SK-N-SH (cell line): ENCODE results near the gene MPIG6B. TPM values are rescaled to one million over a fixed set of nuclear protein-coding genes. Genes with fewer than 3 reads are reported as not detected.

Source experiments
- CTCF ChIA-PET: fragments of 300-600, 350-600 bp; formaldehyde crosslinking; extraction: SDS; loops from one replicate; lab custom pipeline; 2021; lab: Yijun Ruan, JAX
- POLR2A ChIA-PET: fragments of 350-600 bp; sonication (Branson Sonifier 250); formaldehyde crosslinking; extraction: SDS; loops from one replicate; lab custom pipeline; 2020; ENCODE audit warnings: antibody characterized with exemption, inconsistent platforms; lab: Yijun Ruan, JAX
- DNase-seq: peaks from one replicate; pipeline ENCODE4 v3.0.0; 2012
- H2AFZ ChIP-seq: fragments of 200-600 bp; sonication (generic); 2 replicates; pipeline ENCODE4 v1.8.1; 2016; ENCODE audit warnings: antibody characterized with exemption, mild to moderate bottlenecking, low read depth
- H3F3A ChIP-seq: fragments of 200-600 bp; sonication (generic); replicated peaks from 2 replicates; pipeline ENCODE3; 2016; ENCODE audit warnings: antibody characterized with exemption, mild to moderate bottlenecking; ENCODE audit not compliant: insufficient read depth
- H3K27ac ChIP-seq, 2 experiments: fragments of 200-500 bp in 1 of 2; fragments of 200-600 bp in 1 of 2; sonication (Bioruptor generic) in 1 of 2; sonication (generic), shearing (Covaris generic) in 1 of 2; 2 replicates each; pipeline versions ENCODE4 v1.5.1 to v1.6.1; 2014 to 2016; ENCODE audit warnings: low read depth in 2 of 2, inconsistent platforms in 1 of 2, low read length in 1 of 2, mild to moderate bottlenecking in 1 of 2, mixed read lengths in 1 of 2
- H3K27me3 ChIP-seq: fragments of 200-600 bp; sonication (generic), shearing (Covaris generic); 2 replicates; pipeline ENCODE4 v1.6.1; 2016; ENCODE audit warnings: mixed run types; ENCODE audit not compliant: insufficient read depth
- H3K36me3 ChIP-seq, 2 experiments: fragments of 200-500 bp in 1 of 2; fragments of 200-600 bp in 1 of 2; sonication (Bioruptor generic) in 1 of 2; sonication (generic) in 1 of 2; replicated peaks in 1 of 2; 2 replicates each; pipeline versions ENCODE3 to v1.5.1; 2014 to 2016; ENCODE audit warnings: low read length in 1 of 2, mild to moderate bottlenecking in 1 of 2; ENCODE audit not compliant: insufficient read depth in 2 of 2, control insufficient read depth in 1 of 2
- H3K4me1 ChIP-seq, 2 experiments: fragments of 200-500 bp in 1 of 2; fragments of 200-600 bp in 1 of 2; sonication (Bioruptor generic) in 1 of 2; sonication (generic), shearing (Covaris generic) in 1 of 2; 2 replicates each; pipeline versions ENCODE4 v1.5.1 to v1.6.1; 2014 to 2016; ENCODE audit warnings: low read depth in 1 of 2, low read length in 1 of 2, mixed run types in 1 of 2; ENCODE audit not compliant: insufficient read depth in 2 of 2, control insufficient read depth in 1 of 2
- H3K4me2 ChIP-seq: fragments of 200-600 bp; sonication (generic), shearing (Covaris generic); 2 replicates; pipeline ENCODE4 v1.6.1; 2017; ENCODE audit warnings: mixed run types
- H3K4me3 ChIP-seq, 2 experiments: fragments of 200-500 bp in 1 of 2; fragments of 200-600 bp in 1 of 2; sonication (Bioruptor generic) in 1 of 2; sonication (generic), shearing (Covaris generic) in 1 of 2; 2 replicates each; pipeline versions ENCODE4 v1.5.1 to v1.8.1; 2014 to 2016; ENCODE audit warnings: low read depth in 2 of 2, inconsistent platforms in 1 of 2, low read length in 1 of 2, mild to moderate bottlenecking in 1 of 2, mixed read lengths in 1 of 2, moderate library complexity in 1 of 2
- H3K79me2 ChIP-seq: fragments of 200-600 bp; sonication (generic); 2 replicates; pipeline ENCODE4 v1.8.1; 2017; ENCODE audit warnings: mild to moderate bottlenecking; ENCODE audit not compliant: insufficient read depth
- H3K9ac ChIP-seq: fragments of 200-600 bp; sonication (generic); 2 replicates; pipeline ENCODE4 v1.6.1; 2017; ENCODE audit warnings: mixed run types
- H3K9me2 ChIP-seq: fragments of 200-600 bp; sonication (generic); 2 replicates; pipeline ENCODE4 v1.6.1; 2017; ENCODE audit warnings: mixed run types
- H3K9me3 ChIP-seq: fragments of 200-600 bp; sonication (generic); 2 replicates; pipeline ENCODE4 v1.6.1; 2017; ENCODE audit warnings: mixed run types, mild to moderate bottlenecking, moderate library complexity
- H4K20me1 ChIP-seq: fragments of 200-600 bp; sonication (generic); 2 replicates; pipeline ENCODE4 v1.6.1; 2017; ENCODE audit warnings: mild to moderate bottlenecking, mixed run types; ENCODE audit not compliant: insufficient read depth
- CHD2 ChIP-seq: fragments of 150-350 bp; IDR thresholded peaks from 2 replicates; pipeline ENCODE4 v1.6.1; 2018; ENCODE audit warnings: low read length; ENCODE audit not compliant: partially characterized antibody
- ELF1 ChIP-seq: IDR thresholded peaks from 2 replicates; pipeline ENCODE4 v1.4.0; 2012
- EP300 ChIP-seq, 2 experiments: IDR thresholded peaks; 2 replicates each; pipeline versions ENCODE4 v1.4.0 to v1.6.1; 2012; ENCODE audit warnings: borderline replicate concordance in 1 of 2, low read depth in 1 of 2, low read length in 1 of 2
- EZH2phosphoT487 ChIP-seq: fragments of 200-600 bp; sonication (generic); IDR thresholded peaks from 2 replicates; pipeline ENCODE4 v1.6.1; 2017; ENCODE audit warnings: low read depth, mixed run types, mild to moderate bottlenecking, antibody characterized with exemption, moderate library complexity, borderline replicate concordance
- FOXJ3 ChIP-seq: sonication (generic); formaldehyde crosslinking; IDR thresholded peaks from 2 replicates; pipeline ENCODE4 v1.5.1; 2020; ENCODE audit warnings: mild to moderate bottlenecking, missing genetic modification reagents
- GABPA ChIP-seq: IDR thresholded peaks from 2 replicates; pipeline ENCODE4 v1.4.0; 2012; ENCODE audit warnings: low read depth, mild to moderate bottlenecking
- GATA2 ChIP-seq: sonication (generic); formaldehyde crosslinking; IDR thresholded peaks from 2 replicates; pipeline ENCODE4 v1.5.0; 2020; ENCODE audit warnings: mild to moderate bottlenecking, missing genetic modification reagents
- IRF3 ChIP-seq: fragments of 150-350 bp; IDR thresholded peaks from 2 replicates; pipeline ENCODE4 v1.6.1; 2016; ENCODE audit warnings: mild to moderate bottlenecking, low read depth, low read length
- JUND ChIP-seq: IDR thresholded peaks from 2 replicates; pipeline ENCODE4 v1.4.0; 2012
- MEF2A ChIP-seq: IDR thresholded peaks from 2 replicates; pipeline ENCODE4 v1.4.0; 2012; ENCODE audit warnings: low read depth, borderline replicate concordance
- MXI1 ChIP-seq: IDR thresholded peaks from 2 replicates; pipeline ENCODE4 v1.6.1; 2012; ENCODE audit warnings: mild to moderate bottlenecking, low read depth, low read length, improper control_type of control experiment
- NFIC ChIP-seq: IDR thresholded peaks from 2 replicates; pipeline ENCODE4 v1.4.0; 2012; ENCODE audit warnings: borderline replicate concordance
- NRF1 ChIP-seq: IDR thresholded peaks from 2 replicates; pipeline ENCODE4 v1.6.1; 2012; ENCODE audit warnings: low read depth, mild to moderate bottlenecking, low read length
- RAD21 ChIP-seq: IDR thresholded peaks from 2 replicates; pipeline ENCODE4 v1.6.1; 2012; ENCODE audit warnings: mild to moderate bottlenecking, low read length
- RFX5 ChIP-seq: IDR thresholded peaks from 2 replicates; pipeline ENCODE4 v1.6.1; 2012; ENCODE audit warnings: mild to moderate bottlenecking, improper control_type of control experiment, low read length
- RXRA ChIP-seq: IDR thresholded peaks from 2 replicates; pipeline ENCODE4 v1.4.0; 2012; ENCODE audit warnings: low read depth, mild to moderate bottlenecking, borderline replicate concordance
- SMC3 ChIP-seq: IDR thresholded peaks from 2 replicates; pipeline ENCODE4 v1.6.1; 2012; ENCODE audit warnings: low read depth, low read length, improper control_type of control experiment
- USF2 ChIP-seq: fragments of 150-350 bp; IDR thresholded peaks from 2 replicates; pipeline ENCODE4 v1.6.1; 2017; ENCODE audit warnings: antibody characterized with exemption, low read length, low read depth, borderline replicate concordance
- WGBS: methylation state at CpG from one replicate; pipeline ENCODE4 v1.1.6; 2017; ENCODE audit warnings: low lambda C conversion rate; 5-methylcytosine and 5-hydroxymethylcytosine counted together
- polyA plus RNA-seq, 3 experiments: library from polyadenylated mRNA; depleted of rRNA; stranded (reverse); fragments of >200 nt; gene quantifications; 2 replicates each; pipeline ENCODE4 v1.2.3, GENCODE V29; 2012
- TF ChIP-seq, protein P1 (sequence below): IDR thresholded peaks from 2 replicates; pipeline ENCODE4 v1.4.0; 2012; ENCODE audit warnings: low read depth, borderline replicate concordance
- TF ChIP-seq, protein P2 (sequence below): IDR thresholded peaks from 2 replicates; pipeline ENCODE4 v1.6.1; 2012; ENCODE audit warnings: mild to moderate bottlenecking, low read depth, low read length, moderate library complexity

MPIG6B gene
- polyA plus RNA-seq, 1 of the 3 experiments (the other 2 are of a cell fraction), result not detected

GRCh38 chr6:31676904-31677303 is 46.3 kb upstream of the MPIG6B start:
- Histone ChIP-seq H3K4me2 (no peak overlapping the region), H3K4me3 (no peak overlapping the region), H3F3A (peaks cover 16% of the 10 kb centered on the region), H3K9me3 (no peaks in the 10 kb centered on the region), H3K27me3 (no peaks in the 10 kb centered on the region), H3K36me3 (peaks cover 0 to 6% of the 10 kb centered on the region in 2 experiments), H4K20me1 (no peaks in the 10 kb centered on the region), H3K27ac (no peak overlapping the region), H3K9me2 (no peaks in the 10 kb centered on the region), H3K79me2 (no peaks in the 10 kb centered on the region), H2AFZ (no peak overlapping the region), H3K9ac (no peak overlapping the region), H3K4me1 (peaks cover 3 to 7% of the 10 kb centered on the region in 2 experiments; a peak in 2 of 4 replicates)
- ChIA-PET POLR2A (no interaction called here), CTCF (no interaction called here)
- 65% methylated on average over 6 of the region's 6 CpGs for WGBS
- TF ChIP-seq IRF3, result no peak
- TF ChIP-seq RAD21, result no peak
- TF ChIP-seq MXI1, result no peak
- no peak for TF ChIP-seq USF2
- TF ChIP-seq GABPA, result no peak
- TF ChIP-seq CHD2, result no peak
- TF ChIP-seq JUND, result no peak
- no peak for TF ChIP-seq ELF1
- TF ChIP-seq NRF1, result no peak
- no peak for TF ChIP-seq RFX5
- TF ChIP-seq RXRA, result no peak
- no peak for TF ChIP-seq FOXJ3 (CRISPR knock-in tag)
- TF ChIP-seq EZH2phosphoT487, result no peak
- no peak for TF ChIP-seq MEF2A
- TF ChIP-seq GATA2 (CRISPR knock-in tag), result no peak
- DNase-seq, result no peak

DNA sequence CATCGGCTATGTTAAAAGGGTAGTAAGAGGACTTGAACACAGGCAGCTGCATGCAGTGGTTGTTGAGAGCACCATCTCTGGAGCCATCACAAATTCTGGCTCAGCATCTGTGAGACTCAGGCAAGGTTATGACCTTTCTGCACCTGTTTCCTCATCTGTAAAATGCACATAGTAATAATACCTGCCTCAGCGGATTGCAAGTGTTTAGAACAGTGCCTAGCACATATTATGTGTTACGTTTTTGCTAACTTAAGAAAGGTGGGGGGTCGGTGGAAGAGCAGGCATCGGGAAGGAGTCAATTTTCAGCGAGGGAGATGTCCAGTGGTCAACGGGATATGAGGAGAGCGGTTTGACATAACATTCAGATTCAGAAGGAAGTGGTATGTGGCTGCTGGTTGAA is 45.2 kb upstream of the MPIG6B start:
- H3K27ac ChIP-seq, result no peak overlapping the region
- H3K9me2 ChIP-seq, result no peaks in the 10 kb centered on the region
- ChIA-PET POLR2A (no interaction called here), CTCF (interaction anchor here (2.1 kb wide), 1 partner anchor 152 kb away, joined by 9 read pairs; no protein-coding TSS in a partner anchor)
- peaks cover 3 to 7% of the 10 kb centered on the region in 2 experiments; a peak in 2 of 4 replicates for H3K4me1 ChIP-seq
- no peak for DNase-seq
- H2AFZ ChIP-seq, result no peak overlapping the region
- H3K36me3 ChIP-seq, result peaks cover 0 to 3% of the 10 kb centered on the region in 2 experiments
- H3K4me3 ChIP-seq, result no peak overlapping the region
- H3K79me2 ChIP-seq, result no peaks in the 10 kb centered on the region
- H3K9me3 ChIP-seq, result no peaks in the 10 kb centered on the region
- H3K27me3 ChIP-seq, result no peaks in the 10 kb centered on the region
- WGBS, result 69% methylated on average over 8 of the region's 8 CpGs
- H3K4me2 ChIP-seq, result no peak overlapping the region
- H3F3A ChIP-seq, result peaks cover 12% of the 10 kb centered on the region
- no peaks in the 10 kb centered on the region for H4K20me1 ChIP-seq
- H3K9ac ChIP-seq, result no peak overlapping the region
- TF ChIP-seq, protein P1, sequence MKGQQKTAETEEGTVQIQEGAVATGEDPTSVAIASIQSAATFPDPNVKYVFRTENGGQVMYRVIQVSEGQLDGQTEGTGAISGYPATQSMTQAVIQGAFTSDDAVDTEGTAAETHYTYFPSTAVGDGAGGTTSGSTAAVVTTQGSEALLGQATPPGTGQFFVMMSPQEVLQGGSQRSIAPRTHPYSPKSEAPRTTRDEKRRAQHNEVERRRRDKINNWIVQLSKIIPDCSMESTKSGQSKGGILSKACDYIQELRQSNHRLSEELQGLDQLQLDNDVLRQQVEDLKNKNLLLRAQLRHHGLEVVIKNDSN, result no peak
- TF ChIP-seq ELF1 (no peak), FOXJ3 (CRISPR knock-in tag) (no peak), NFIC (no peak), GATA2 (CRISPR knock-in tag) (no peak), EP300 (IDR thresholded peaks at IDR 0.05; ENCODE audit: borderline replicate concordance in 1 of 2, low read depth in 1 of 2, low read length in 1 of 2) (no peak), RAD21 (no peak), SMC3 (no peak), MEF2A (no peak)
- TF ChIP-seq, protein P2, sequence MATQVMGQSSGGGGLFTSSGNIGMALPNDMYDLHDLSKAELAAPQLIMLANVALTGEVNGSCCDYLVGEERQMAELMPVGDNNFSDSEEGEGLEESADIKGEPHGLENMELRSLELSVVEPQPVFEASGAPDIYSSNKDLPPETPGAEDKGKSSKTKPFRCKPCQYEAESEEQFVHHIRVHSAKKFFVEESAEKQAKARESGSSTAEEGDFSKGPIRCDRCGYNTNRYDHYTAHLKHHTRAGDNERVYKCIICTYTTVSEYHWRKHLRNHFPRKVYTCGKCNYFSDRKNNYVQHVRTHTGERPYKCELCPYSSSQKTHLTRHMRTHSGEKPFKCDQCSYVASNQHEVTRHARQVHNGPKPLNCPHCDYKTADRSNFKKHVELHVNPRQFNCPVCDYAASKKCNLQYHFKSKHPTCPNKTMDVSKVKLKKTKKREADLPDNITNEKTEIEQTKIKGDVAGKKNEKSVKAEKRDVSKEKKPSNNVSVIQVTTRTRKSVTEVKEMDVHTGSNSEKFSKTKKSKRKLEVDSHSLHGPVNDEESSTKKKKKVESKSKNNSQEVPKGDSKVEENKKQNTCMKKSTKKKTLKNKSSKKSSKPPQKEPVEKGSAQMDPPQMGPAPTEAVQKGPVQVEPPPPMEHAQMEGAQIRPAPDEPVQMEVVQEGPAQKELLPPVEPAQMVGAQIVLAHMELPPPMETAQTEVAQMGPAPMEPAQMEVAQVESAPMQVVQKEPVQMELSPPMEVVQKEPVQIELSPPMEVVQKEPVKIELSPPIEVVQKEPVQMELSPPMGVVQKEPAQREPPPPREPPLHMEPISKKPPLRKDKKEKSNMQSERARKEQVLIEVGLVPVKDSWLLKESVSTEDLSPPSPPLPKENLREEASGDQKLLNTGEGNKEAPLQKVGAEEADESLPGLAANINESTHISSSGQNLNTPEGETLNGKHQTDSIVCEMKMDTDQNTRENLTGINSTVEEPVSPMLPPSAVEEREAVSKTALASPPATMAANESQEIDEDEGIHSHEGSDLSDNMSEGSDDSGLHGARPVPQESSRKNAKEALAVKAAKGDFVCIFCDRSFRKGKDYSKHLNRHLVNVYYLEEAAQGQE, result no peak
